ENCODE data around the gene SELENON.

SELENON gene

DNA sequence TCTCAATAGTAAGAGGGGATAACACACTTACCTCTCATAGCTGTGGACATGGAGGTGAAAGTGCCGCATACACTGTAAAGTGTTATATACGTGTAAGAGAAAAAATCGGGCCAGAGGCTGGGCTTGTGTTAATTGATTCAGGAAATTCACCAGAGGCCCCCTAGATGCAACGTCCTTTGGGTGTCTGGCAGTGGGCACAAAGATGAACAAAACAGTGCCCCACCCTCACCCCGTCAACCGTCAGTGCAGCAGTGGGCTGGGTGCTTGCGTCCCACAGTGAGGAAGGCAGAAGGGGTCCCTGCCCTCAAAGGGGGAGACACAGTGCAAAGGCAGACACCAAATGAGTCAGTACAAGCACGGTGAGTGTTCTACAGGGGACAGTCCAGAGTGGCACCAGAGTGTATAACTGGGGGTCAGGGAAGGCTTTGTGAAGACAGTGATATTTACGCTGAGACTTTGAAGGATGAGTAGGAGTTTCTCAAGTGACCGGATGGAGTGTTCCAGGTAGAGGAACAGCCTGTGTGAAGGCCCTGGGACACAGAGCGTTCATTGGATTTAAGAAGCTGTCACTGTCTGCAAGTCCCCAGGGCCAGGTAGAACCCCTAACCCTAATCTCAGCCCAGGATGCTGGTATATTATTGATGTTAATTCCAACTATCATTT, 13.2 kb downstream of the SELENON start:
- no peak overlapping the region for H3K4me3 Mint-ChIP-seq
- peaks cover 6 to 8% of the 10 kb centered on the region in 2 donors for H3K4me1 Mint-ChIP-seq (ENCODE audit: low read depth in 2 of 2)
- no peaks in the 10 kb centered on the region for H3K9me3 Mint-ChIP-seq
- H3K36me3 Mint-ChIP-seq (ENCODE audit: insufficient read depth): peaks cover 2% of the 10 kb centered on the region
- DNase-seq (no peak), ATAC-seq (replicated peaks) (no peak)
- H3K27me3 Mint-ChIP-seq: no peaks in the 10 kb centered on the region
- H3K27ac Mint-ChIP-seq: peak overlapping the region in 1 of 2 donors; percentile 67

DNA sequence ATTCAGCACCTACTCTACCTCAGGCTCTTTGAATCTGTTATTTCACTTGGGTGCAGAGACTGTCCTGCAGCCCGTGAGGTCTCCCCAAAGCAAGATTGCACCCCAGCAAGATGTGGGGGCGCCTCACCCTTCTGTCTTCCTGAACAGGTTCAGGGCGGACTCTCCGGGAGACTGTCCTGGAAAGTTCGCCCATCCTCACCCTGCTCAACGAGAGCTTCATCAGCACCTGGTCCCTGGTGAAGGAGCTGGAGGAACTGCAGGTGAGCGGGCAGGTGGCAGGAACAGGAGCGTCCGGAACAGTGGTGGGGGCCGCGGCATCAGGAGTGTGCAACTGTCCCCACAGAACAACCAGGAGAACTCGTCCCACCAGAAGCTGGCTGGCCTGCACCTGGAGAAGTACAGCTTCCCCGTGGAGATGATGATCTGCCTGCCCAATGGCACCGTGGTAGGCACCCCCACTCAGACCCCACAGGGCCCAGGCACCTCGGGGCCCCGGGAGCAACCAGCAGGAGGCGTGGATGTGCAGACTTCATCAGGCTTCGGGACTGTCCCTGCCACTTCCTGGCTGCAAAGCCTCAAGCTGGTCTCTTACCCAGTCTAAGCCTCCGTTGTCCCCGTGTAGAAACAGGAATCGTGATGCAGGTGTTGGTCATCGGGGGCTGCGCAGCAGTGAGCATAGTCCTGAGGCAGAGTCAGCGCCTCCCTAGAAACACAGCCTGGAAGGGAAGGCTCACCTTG, 13.9 kb downstream of the SELENON start:
- DNase-seq (no peak), ATAC-seq (replicated peaks) (no peak)
- no peaks in the 10 kb centered on the region for H3K9me3 Mint-ChIP-seq
- no peaks in the 10 kb centered on the region for H3K27me3 Mint-ChIP-seq
- H3K36me3 Mint-ChIP-seq (ENCODE audit: insufficient read depth): peaks cover 2% of the 10 kb centered on the region
- H3K4me1 Mint-ChIP-seq (ENCODE audit: low read depth in 2 of 2): peaks cover 11 to 13% of the 10 kb centered on the region in 2 donors
- H3K4me3 Mint-ChIP-seq: no peak overlapping the region
- H3K27ac Mint-ChIP-seq: no peak overlapping the region

DNA sequence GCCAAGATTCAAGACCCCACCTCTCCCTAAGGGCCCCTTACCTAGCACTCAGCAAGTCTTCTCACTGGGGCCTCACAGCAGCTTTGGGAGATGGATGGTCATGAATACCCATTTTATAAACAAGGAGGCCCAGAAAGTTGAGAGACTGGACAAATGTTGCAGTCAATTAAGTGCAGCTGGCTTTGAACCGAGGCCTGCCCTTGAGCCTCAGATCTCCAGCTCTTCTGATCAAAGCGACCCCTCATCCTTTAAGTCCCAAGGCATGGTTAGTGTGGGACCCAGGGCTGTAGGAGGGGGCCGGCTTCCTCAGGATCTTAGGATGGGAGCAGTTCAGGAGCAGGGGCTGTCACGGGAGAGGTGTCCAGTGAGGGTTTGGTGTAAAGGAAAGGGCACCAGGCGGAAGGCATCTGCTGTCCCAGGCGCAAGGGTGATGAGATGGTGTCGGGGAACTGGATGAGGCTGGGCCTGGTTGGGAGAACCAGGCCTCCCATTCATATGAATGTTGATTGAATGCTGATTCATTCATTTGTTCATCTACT, 14.6 kb downstream of the SELENON start:
- Mint-ChIP-seq H3K4me1 (ENCODE audit: low read depth in 2 of 2) (peaks cover 14 to 19% of the 10 kb centered on the region in 2 donors), H3K27ac (no peak overlapping the region), H3K9me3 (no peaks in the 10 kb centered on the region), H3K27me3 (no peaks in the 10 kb centered on the region), H3K4me3 (no peak overlapping the region), H3K36me3 (ENCODE audit: insufficient read depth) (peaks cover 9% of the 10 kb centered on the region)
- DNase-seq: no peak
- ATAC-seq (replicated peaks): no peak

DNA sequence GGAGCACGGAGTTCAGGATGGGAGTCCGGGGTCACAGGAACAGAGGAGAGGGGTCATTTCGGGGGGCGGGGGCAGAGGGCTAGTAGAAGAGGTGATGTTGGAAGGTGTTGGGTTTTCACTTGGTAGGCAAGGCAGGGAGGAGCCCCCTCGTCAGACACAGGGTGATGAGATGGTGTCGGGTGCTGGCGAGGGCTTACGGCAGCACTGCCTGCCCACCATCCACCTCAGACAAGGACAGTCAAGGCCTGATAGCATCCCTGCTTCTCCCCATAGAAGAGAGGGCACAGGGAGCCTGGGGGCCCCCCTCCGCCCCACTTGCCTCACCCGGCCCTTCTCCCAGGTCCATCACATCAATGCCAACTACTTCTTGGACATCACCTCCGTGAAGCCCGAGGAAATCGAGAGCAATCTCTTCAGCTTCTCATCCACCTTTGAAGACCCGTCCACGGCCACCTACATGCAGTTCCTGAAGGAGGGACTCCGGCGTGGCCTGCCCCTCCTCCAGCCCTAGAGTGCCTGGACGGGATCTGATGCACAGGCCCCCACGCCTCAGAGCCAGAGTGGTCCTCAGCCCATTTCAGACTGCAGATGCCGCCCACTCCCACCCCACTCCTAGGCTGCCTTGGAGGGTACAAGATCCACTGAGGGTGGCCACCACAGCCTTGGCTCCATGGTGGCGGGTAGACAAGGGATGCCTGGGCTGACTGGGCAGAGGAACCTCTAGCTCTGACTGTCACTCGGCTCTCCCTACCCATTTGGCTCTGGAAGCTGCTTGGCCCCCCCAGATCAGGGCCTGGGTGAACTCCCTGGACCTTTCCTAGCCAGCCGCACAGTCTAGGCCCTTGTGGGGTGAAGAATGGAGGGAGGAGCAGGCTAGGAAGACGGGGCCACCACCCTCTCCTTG, 15.5 kb downstream of the SELENON start:
- H3K27me3 Mint-ChIP-seq: no peaks in the 10 kb centered on the region
- peaks cover 16% of the 10 kb centered on the region for H3K36me3 Mint-ChIP-seq (ENCODE audit: insufficient read depth)
- ATAC-seq (replicated peaks) (no peak), DNase-seq (no peak)
- H3K27ac Mint-ChIP-seq: no peak overlapping the region
- H3K9me3 Mint-ChIP-seq: no peaks in the 10 kb centered on the region
- no peak overlapping the region for H3K4me3 Mint-ChIP-seq
- H3K4me1 Mint-ChIP-seq (ENCODE audit: low read depth in 2 of 2): peaks cover 11 to 20% of the 10 kb centered on the region in 2 donors

DNA sequence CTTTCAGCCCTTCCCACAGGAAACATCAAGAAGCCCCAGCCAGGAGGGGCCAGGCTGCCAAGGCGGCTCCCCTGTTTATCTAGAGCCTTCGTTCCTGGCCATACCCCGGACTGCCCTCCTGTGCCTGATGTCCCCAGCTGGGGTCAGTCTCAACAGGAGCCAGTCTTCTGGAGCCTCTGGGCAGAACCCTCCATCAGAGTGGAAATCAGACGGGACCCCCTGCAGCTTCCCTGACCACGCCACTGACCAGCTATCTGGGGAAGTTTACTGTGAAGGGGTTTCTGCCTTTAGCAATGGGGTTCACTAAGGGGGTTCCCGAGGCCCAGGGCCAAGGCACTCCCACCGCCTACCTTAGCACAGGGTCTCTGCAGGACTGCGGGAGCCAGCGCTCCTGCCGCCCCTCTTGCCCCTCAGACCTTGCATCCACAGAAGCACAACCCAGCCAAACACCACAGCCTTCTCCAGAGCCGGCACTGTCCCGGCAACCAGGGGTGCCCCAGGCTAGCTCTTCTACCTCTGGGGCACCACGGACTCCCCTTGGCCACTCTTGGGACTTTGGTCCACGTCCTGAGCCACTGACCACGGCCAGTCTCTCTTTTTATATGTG, 16.2 kb downstream of the SELENON start:
- Mint-ChIP-seq H3K9me3 (no peaks in the 10 kb centered on the region), H3K27ac (peak overlapping the region in 1 of 2 donors; percentile 54), H3K36me3 (ENCODE audit: insufficient read depth) (peaks cover 23% of the 10 kb centered on the region), H3K4me1 (ENCODE audit: low read depth in 2 of 2) (peaks cover 14 to 23% of the 10 kb centered on the region in 2 donors), H3K4me3 (no peak overlapping the region), H3K27me3 (no peaks in the 10 kb centered on the region)
- ATAC-seq (replicated peaks): no peak
- no peak for DNase-seq

DNA sequence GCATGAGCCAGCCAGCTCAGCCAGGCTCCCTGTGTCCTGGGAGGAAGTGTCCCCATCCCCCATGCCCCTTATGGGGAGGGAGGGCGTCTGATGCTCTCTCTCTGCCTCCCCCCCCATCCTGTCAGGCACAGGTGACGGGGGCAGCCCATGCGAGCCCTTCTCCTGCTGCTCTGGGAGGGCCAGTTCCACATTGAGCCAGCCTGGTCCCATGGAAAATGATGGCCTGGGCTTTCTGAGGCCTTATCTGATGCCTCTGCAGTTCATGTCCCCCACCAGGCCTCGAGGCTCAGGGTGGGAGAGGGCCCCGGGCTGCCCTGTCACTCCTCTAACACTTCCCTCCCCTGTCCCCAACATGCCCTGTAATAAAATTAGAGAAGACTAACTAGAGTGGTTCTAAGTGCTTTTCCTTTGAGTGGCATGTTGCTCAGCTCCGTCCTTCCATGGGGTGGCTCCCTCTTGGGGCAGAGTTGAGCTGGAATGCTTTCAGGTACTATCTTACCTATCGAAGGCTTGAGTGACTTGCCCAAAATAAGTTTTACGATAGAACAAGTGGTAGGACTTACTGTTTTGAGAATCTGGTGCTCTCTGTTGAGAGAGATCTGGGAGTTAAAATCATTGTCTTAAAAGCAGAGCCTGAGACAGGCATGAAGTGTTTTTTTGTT, 18.0 kb downstream of the SELENON start:
- peaks cover 28% of the 10 kb centered on the region for H3K36me3 Mint-ChIP-seq (ENCODE audit: insufficient read depth)
- no peaks in the 10 kb centered on the region for H3K27me3 Mint-ChIP-seq
- ATAC-seq (replicated peaks) (no peak), DNase-seq (no peak)
- no peaks in the 10 kb centered on the region for H3K9me3 Mint-ChIP-seq
- peak overlapping the region; percentile 90 to 93 for H3K4me3 Mint-ChIP-seq
- peaks cover 23 to 34% of the 10 kb centered on the region in 2 donors for H3K4me1 Mint-ChIP-seq (ENCODE audit: low read depth in 2 of 2)
- H3K27ac Mint-ChIP-seq: peak overlapping the region in 1 of 2 donors; percentile 57

DNA sequence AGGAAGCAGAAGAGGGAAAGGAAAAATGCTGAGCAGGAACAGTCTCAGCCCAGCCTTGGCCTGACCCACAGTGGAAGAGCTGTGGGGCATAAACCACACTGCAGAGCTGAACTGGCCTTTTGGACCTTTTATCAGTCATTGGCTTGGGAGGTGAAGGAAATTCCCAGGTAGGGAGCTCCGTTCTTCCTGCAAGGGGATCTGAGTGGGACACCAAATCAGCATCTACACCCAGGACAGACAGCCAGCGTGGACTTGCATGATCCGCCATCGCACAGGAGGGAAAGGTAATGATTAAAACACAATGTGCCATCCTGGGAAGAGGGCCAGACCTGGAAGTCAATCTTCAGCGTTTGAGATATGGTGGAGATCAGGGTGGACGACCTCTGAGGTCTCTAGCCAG, 18.6 kb downstream of the SELENON start:
- peak overlapping the region in 1 of 2 donors; percentile 94 for H3K27ac Mint-ChIP-seq
- no peaks in the 10 kb centered on the region for H3K9me3 Mint-ChIP-seq
- ATAC-seq (replicated peaks) (no peak), DNase-seq (no peak)
- peak overlapping the region; percentile 90 to 93 for H3K4me3 Mint-ChIP-seq
- peaks cover 23 to 34% of the 10 kb centered on the region in 2 donors for H3K4me1 Mint-ChIP-seq (ENCODE audit: low read depth in 2 of 2)
- H3K36me3 Mint-ChIP-seq (ENCODE audit: insufficient read depth): peaks cover 28% of the 10 kb centered on the region
- no peaks in the 10 kb centered on the region for H3K27me3 Mint-ChIP-seq

DNA sequence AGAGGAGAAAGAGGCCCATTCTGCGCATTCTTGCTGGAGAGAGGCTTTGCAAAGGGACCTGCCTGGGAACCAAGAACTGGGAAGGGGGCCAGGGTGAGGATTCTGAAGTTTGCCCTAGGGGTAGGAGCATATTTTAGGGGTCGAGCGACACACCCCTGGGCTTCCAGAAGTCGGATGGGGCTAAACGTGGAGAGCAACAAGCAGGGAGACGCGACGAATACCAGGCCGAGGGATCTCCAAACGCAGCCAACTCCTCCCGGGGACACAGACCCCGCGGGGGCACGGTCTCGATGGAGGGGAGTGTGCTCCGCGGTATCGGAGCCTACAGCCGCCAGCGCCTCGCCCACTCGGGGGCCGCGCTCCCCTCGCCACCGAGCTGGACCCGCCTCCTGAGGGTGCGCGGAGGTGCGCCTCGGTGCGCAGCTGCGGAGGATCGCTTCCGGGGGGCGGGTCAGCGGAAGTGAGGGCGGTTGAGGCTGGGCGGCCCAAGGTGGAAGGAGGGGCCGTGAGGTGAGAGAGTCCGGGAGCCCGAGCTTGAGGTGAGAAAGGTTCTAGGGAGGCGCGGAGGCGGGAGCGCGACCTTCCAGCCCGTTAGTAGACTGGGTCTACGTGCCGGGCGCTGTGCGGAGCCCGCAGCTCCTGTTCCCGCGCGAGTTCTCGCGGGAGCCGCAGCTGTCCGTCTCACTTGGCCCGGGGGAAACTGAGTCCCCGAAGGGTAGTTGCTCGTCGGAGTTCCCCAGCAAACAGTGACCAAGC, 19.7 kb downstream of the SELENON start, which contains the start of gene MTFR1L:
TSS of gene MTFR1L (plus strand) at position 464 of the 756 bp plus-strand sequence. CDS start 3,151 bp downstream, outside the sequence.
- DNase-seq (peak; percentile 89 to 92 (median 92)), ATAC-seq (replicated peaks) (peak; percentile 85)
- no peaks in the 10 kb centered on the region for H3K9me3 Mint-ChIP-seq
- peaks cover 28% of the 10 kb centered on the region for H3K36me3 Mint-ChIP-seq (ENCODE audit: insufficient read depth)
- H3K27ac Mint-ChIP-seq: peak within 1 kb of the TSS; percentile 94 to 96
- H3K4me1 Mint-ChIP-seq (ENCODE audit: low read depth in 2 of 2): peaks cover 23 to 34% of the 10 kb centered on the region in 2 donors
- peak within 1 kb of the TSS; percentile 90 to 93 for H3K4me3 Mint-ChIP-seq
- H3K27me3 Mint-ChIP-seq: no peaks in the 10 kb centered on the region

DNA sequence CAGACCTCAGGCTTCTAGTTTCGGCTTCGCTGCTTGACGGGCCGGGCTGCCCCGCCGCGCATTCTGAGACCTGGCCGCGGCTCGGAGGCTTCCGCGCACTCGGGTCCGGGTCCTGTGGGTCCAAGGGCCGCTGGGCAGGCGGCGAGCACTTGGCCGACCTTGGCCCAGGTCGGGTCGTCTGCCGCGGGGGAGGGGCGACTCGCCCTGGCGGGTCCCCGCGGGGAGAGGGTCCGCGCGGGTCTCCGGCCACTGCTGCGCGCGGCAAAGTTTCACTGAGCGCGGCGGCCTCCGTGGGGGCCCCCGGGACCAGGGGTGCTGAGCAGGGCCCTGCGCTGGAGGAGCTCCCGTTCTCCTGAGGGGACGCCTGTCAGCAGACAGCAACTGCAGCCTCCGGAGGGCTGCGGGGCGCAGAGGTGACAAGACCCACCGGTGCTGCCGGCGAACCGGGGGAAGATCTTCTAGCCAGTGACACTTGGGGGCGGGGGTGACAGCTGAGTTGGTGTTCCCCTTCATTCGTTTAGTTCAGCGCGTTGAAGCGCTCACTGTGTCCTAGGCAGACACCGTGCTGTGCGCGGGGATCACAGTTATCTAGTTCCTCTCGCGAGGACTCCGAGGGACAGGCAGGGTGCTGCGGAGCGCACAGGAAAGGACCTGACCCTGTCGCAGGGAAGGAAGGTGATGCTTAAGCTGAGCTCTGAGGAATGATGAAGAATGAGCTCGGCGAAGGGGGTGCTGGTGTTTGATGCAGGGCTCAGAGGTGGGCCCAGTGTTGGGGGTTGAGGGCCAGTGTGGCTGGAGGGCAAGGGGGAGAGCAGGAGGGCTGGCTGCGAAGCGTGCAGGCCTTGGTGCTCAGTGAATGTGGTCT, 20.5 kb downstream of the SELENON start:
- no peaks in the 10 kb centered on the region for H3K27me3 Mint-ChIP-seq
- H3K9me3 Mint-ChIP-seq: no peaks in the 10 kb centered on the region
- peak; percentile 65 to 72 (median 67) for DNase-seq
- peaks cover 26% of the 10 kb centered on the region for H3K36me3 Mint-ChIP-seq (ENCODE audit: insufficient read depth)
- H3K4me1 Mint-ChIP-seq (ENCODE audit: low read depth in 2 of 2): peaks cover 23 to 34% of the 10 kb centered on the region in 2 donors
- peak overlapping the region; percentile 94 to 96 for H3K27ac Mint-ChIP-seq
- H3K4me3 Mint-ChIP-seq: peak overlapping the region; percentile 90 to 93
- ATAC-seq (replicated peaks): peak; percentile 62

DNA sequence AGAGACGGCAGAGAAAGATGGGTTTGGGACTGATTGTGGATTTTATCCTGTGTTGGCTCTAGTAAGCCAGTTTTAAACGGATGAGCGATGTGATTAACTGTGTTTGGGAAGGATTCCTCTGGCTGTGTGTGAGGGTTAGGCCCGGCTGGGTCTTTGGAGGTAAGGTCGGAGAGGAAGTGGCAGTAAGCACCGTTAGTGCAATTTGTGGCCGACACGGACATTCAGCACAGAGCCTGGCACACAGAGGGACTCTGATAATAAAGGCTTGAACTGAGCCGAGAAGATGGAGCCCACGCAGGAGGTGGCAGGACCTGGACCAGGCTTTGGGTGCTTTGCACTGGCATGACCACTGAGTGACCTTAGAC, 21.1 kb downstream of the SELENON start:
- ATAC-seq (replicated peaks) (no peak), DNase-seq (no peak)
- peaks cover 29% of the 10 kb centered on the region for H3K36me3 Mint-ChIP-seq (ENCODE audit: insufficient read depth)
- no peaks in the 10 kb centered on the region for H3K27me3 Mint-ChIP-seq
- peaks cover 23 to 34% of the 10 kb centered on the region in 2 donors for H3K4me1 Mint-ChIP-seq (ENCODE audit: low read depth in 2 of 2)
- no peaks in the 10 kb centered on the region for H3K9me3 Mint-ChIP-seq
- peak overlapping the region; percentile 94 to 96 for H3K27ac Mint-ChIP-seq
- peak overlapping the region; percentile 90 to 93 for H3K4me3 Mint-ChIP-seq

DNA sequence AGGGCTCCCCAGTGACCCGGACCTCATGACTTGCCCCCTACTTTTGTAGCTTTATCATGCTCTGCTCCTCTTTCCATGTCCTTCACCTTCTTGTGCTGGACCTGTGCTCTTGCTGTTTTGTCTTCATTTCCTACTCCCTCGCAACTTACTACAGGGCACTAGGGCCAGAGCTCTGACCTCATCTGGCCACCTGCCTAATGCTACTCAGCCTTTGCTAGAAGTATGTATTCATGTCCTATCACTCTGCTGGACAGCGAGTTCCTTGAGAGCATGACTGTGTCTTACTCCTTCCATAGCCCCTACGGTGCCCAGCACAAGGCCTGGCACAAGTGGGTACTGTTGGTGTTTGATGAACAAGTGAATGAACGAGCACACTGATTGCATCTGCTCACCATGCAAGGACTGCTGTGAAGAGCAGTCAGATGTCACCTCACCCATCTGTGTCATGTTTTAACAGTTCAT, 21.7 kb downstream of the SELENON start:
- Mint-ChIP-seq H3K4me1 (ENCODE audit: low read depth in 2 of 2) (peaks cover 23 to 34% of the 10 kb centered on the region in 2 donors), H3K36me3 (ENCODE audit: insufficient read depth) (peaks cover 29% of the 10 kb centered on the region), H3K27me3 (no peaks in the 10 kb centered on the region), H3K9me3 (no peaks in the 10 kb centered on the region), H3K27ac (peak overlapping the region; percentile 94 to 96), H3K4me3 (peak overlapping the region; percentile 90 to 93)
- no peak for ATAC-seq (replicated peaks)
- DNase-seq: no peak
